ENCODE measurements around the gene ACTN4. TPM values are rescaled to one million over a fixed set of nuclear protein-coding genes. Genes with fewer than 3 reads are reported as not detected.
A peak's percentile ranks its signal among the peaks of the same experiment; 100 is the strongest.

ACTN4 gene
- total RNA-seq, 2 donors from 2014 or later: 971 to 1,150 TPM

DNA sequence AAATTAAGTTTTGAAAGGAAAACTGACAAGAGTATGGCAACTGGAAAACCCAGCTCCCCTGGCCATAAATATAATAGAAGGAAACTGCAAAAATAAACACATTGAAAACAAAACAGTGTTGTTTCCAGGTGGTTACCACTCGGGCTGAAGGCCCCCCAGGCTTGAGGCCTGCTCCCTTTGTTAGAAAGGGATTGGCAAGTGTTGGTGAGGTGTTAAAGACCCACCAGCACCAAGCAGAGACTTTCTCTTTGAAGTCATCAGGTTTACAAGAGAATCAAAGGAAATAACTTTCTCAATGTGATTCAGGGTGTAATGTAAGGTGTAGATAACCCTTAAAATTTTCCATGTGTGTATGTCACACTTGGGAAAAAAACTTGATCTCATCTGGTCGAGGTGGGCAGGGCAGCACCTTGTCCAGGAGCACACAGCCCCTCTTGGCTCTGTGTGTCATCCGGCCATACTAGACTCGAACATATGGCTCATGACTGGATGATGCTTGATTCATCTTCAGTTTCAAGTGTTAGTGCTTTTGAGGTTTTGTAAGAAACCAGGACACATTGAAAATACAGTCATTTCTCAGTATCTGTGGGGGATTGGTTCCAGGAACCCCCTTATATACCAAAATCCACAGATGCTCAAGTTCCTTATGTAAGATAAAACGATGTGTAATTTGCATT is 7.8 kb downstream of the ACTN4 start:
- DNase-seq (no peak), ATAC-seq (no peak)
- intact Hi-C loops (cut with DNase I, micrococcal nuclease): loop anchor here in 1 of 2 donors (10.0 kb wide), 1 partner anchor 60 kb away; no protein-coding TSS in a partner anchor

- intact Hi-C loops (cut with DNase I, micrococcal nuclease): loop anchor here in 1 of 2 donors (10.0 kb wide), 1 partner anchor 58 kb away; no protein-coding TSS in a partner anchor
- no peak for DNase-seq
- ATAC-seq: no peak
Observed at GRCh38 chr19:38656171-38656981, 8.9 kb downstream of the ACTN4 start.

- intact Hi-C loops (cut with DNase I, micrococcal nuclease): loop anchor here in 1 of 2 donors (10.0 kb wide), 1 partner anchor 57 kb away; no protein-coding TSS in a partner anchor
- ATAC-seq (no peak), DNase-seq (no peak)
Observed at GRCh38 chr19:38657633-38658222, 10.3 kb downstream of the ACTN4 start.

GRCh38 chr19:38658462-38659306 is 11.2 kb downstream of the ACTN4 start:
- intact Hi-C loops (cut with DNase I, micrococcal nuclease): loop anchor here in 1 of 2 donors (10.0 kb wide), 1 partner anchor 56 kb away; no protein-coding TSS in a partner anchor
- DNase-seq: peak in 1 of 2 donors; percentile 72
- ATAC-seq: peak; percentile 64

GRCh38 chr19:38660724-38661123 is 13.3 kb downstream of the ACTN4 start:
- intact Hi-C loops (cut with DNase I, micrococcal nuclease): no loop called here
- DNase-seq: no peak
- no peak for ATAC-seq

GRCh38 chr19:38661136-38661535 is 13.7 kb downstream of the ACTN4 start:
- ATAC-seq: peak; percentile 45
- no peak for DNase-seq
- intact Hi-C loops (cut with DNase I, micrococcal nuclease): no loop called here

DNA sequence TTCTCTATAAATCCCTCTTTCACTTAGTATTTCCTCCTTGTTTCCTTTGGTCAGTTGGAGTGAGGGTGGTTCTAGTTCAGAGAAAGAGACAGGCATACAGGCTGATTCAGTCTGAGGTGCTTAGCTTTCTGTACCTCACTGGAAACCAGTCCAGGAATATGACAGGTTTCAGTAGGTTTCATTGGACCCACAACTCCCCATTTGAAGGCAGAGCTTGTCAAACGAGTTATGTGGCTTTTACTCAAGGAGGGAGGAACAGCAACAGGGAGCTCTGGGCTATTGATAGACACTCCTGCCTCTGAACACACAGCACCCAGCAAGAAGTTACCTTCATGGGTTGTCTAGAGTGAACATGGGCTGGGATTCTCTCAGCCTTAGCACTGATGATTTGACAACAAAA is 14.5 kb downstream of the ACTN4 start:
- intact Hi-C loops (cut with DNase I, micrococcal nuclease): no loop called here

DNA sequence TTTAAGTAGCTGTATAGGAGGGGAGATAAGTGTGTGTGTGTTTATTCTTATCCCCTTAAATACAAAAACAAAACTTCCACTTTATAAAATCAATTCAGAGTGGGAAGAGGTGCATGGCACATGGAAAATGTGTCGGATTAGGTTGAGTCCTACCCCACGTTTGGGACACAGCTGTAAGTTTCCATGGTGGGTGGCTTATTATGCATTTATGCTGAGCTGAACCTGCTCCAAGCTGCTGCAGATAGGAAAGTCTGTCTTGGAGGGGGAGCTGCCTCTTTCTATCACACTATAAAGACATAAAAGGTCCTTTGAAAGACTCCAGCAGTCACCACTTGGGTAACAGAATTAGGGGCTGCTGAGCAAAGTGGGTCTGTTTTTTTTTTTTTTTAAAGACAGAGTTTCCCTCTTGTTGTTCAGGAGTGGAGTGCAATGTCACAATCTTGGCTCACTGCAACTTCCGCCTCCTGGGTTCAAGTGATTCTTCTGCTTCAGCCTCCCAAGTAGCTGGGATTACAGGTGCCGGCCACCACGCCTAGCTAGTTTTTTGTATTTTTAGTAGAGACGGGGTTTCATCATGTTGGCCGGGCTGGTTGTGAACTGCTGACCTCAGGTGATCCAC is 15.2 kb downstream of the ACTN4 start:
- intact Hi-C loops (cut with DNase I, micrococcal nuclease): no loop called here
- no peak for DNase-seq
- ATAC-seq: no peak

More for the DNA sequence above, 14.5 kb downstream of the ACTN4 start:
- DNase-seq (peak in 1 of 2 donors; percentile 64), ATAC-seq (peak; percentile 67)

GRCh38 chr19:38663156-38663651 is 15.8 kb downstream of the ACTN4 start:
- DNase-seq: no peak
- intact Hi-C loops (cut with DNase I, micrococcal nuclease): no loop called here
- no peak for ATAC-seq

- intact Hi-C loops (cut with DNase I, micrococcal nuclease): no loop called here
- peak in 1 of 2 donors; percentile 74 for DNase-seq
- ATAC-seq: no peak
Observed at GRCh38 chr19:38663957-38664502, 16.6 kb downstream of the ACTN4 start.

DNA sequence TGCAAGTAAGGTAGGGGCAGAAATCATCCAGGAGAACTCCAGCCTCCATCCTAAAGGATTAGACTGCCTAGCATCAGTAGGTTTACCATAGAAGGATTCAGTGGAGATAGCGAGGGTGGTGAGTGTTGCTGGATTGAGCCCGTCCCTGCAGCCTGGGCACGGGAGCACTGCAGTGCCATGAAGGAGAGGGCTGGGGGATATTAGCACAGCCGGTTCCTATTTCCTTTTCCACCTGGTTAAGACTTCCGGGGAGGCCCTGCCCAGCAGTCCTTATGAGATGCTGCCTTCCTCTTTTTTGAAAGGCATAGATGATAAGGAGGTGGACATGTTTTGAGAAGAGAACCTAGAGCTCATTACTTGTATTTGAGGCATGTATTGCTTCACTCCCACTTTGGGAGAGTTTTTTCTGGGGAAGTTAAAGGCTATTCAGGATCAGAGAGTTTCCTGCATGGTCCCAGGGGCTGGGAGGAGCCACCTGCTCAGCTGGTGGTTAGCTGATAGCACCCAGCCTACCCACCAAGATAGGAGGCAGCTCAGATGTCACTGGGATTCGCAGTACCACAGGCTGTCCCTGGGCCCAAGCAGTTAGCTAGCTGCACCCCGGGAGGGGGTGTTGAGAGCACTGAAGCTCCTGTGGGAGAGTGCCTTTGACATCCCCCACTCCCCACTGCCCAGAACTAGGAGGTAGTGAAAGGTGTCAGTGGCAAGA is 17.2 kb downstream of the ACTN4 start:
- ATAC-seq (no peak), DNase-seq (no peak)
- intact Hi-C loops (cut with DNase I, micrococcal nuclease): no loop called here

- ATAC-seq (no peak), DNase-seq (no peak)
- intact Hi-C loops (cut with DNase I, micrococcal nuclease): no loop called here
Observed at GRCh38 chr19:38665219-38665931, 17.9 kb downstream of the ACTN4 start.

GRCh38 chr19:38665950-38666662 is 18.7 kb downstream of the ACTN4 start:
- intact Hi-C loops (cut with DNase I, micrococcal nuclease): no loop called here
- peak; percentile 54 to 71 for DNase-seq

GRCh38 chr19:38666663-38667511 is 19.4 kb downstream of the ACTN4 start:
- ATAC-seq (peak; percentile 22), DNase-seq (no peak)
- intact Hi-C loops (cut with DNase I, micrococcal nuclease): no loop called here

More at GRCh38 chr19:38665950-38666662, 18.7 kb downstream of the ACTN4 start:
- ATAC-seq: no peak

GRCh38 chr19:38667661-38668171 is 20.3 kb downstream of the ACTN4 start:
- DNase-seq: no peak
- ATAC-seq: no peak
- intact Hi-C loops (cut with DNase I, micrococcal nuclease): no loop called here
